Measurements from ENCODE around the gene GLP2R.

Gene GLP2R

GRCh38 chr17:9904277-9905077, 78.8 kb downstream of the GLP2R start:
- no peak for DNase-seq (ENCODE audit: low read depth)
- no peak for TF ChIP-seq CTCF (IDR thresholded peaks at IDR 0.05; ENCODE audit: low read depth, low read length, missing control alignments)
- in situ Hi-C loops (cut with HindIII; ENCODE audit: low sequenced_read_pairs) = no loop called here
- H3K4me3 ChIP-seq (ENCODE audit: low read depth, low read length) = no peak overlapping the region

GRCh38 chr17:9905078-9905415, 79.3 kb downstream of the GLP2R start, which contains the start of gene RCVRN:
RCVRN (minus strand) TSS chr17:9905271; CDS start chr17:9905180, 91 bp downstream.
- no peak for DNase-seq (ENCODE audit: low read depth)
- no peak within 1 kb of the TSS for H3K4me3 ChIP-seq (ENCODE audit: low read depth, low read length)
- in situ Hi-C loops (cut with HindIII; ENCODE audit: low sequenced_read_pairs) = no loop called here
- no peak for TF ChIP-seq CTCF (IDR thresholded peaks at IDR 0.05; ENCODE audit: low read depth, low read length, missing control alignments)

GRCh38 chr17:9905902-9906301, 80.2 kb downstream of the GLP2R start:
- TF ChIP-seq CTCF (IDR thresholded peaks at IDR 0.05; ENCODE audit: low read depth, low read length, missing control alignments) = peak; percentile 52
- H3K4me3 ChIP-seq (ENCODE audit: low read depth, low read length) = no peak overlapping the region
- no peak for DNase-seq (ENCODE audit: low read depth)
- in situ Hi-C loops (cut with HindIII; ENCODE audit: low sequenced_read_pairs) = no loop called here

- in situ Hi-C loops (cut with HindIII; ENCODE audit: low sequenced_read_pairs) = no loop called here
- H3K4me3 ChIP-seq (ENCODE audit: low read depth, low read length) = no peak overlapping the region
- TF ChIP-seq CTCF (IDR thresholded peaks at IDR 0.05; ENCODE audit: low read depth, low read length, missing control alignments) = no peak
- DNase-seq (ENCODE audit: low read depth) = no peak
These were observed 80.9 kb downstream of the GLP2R start for GRCh38 chr17:9906616-9907015.

GRCh38 chr17:9907131-9907530, 81.4 kb downstream of the GLP2R start:
- in situ Hi-C loops (cut with HindIII; ENCODE audit: low sequenced_read_pairs) = no loop called here
- no peak overlapping the region for H3K4me3 ChIP-seq (ENCODE audit: low read depth, low read length)
- TF ChIP-seq CTCF (IDR thresholded peaks at IDR 0.05; ENCODE audit: low read depth, low read length, missing control alignments) = no peak
- no peak for DNase-seq (ENCODE audit: low read depth)

GRCh38 chr17:9907883-9908648, 82.3 kb downstream of the GLP2R start:
- in situ Hi-C loops (cut with HindIII; ENCODE audit: low sequenced_read_pairs) = no loop called here
- TF ChIP-seq CTCF (IDR thresholded peaks at IDR 0.05; ENCODE audit: low read depth, low read length, missing control alignments) = no peak
- no peak for DNase-seq (ENCODE audit: low read depth)
- H3K4me3 ChIP-seq (ENCODE audit: low read depth, low read length) = no peak overlapping the region

Measured in astrocyte of the cerebellum (primary cell).